Testis (tissue), 3 donors: ENCODE measurements around the gene DIDO1. TPM values are rescaled to one million over a fixed set of nuclear protein-coding genes. Genes with fewer than 3 reads are reported as not detected.

Experiments used
- DNase-seq: peaks from one replicate; pipeline ENCODE4 v3.0.0-alpha.2; 2019
- H3K27ac ChIP-seq, 2 donors: fragments of 200-600 bp; sonication (generic); one replicate each; pipeline ENCODE4 v1.5.1; 2019
- H3K27me3 ChIP-seq: fragments of 200-600 bp; sonication (generic); one replicate; pipeline ENCODE4 v1.5.1; 2019
- H3K36me3 ChIP-seq: fragments of 200-600 bp; sonication (generic); one replicate; pipeline ENCODE4 v1.5.1; 2017; ENCODE audit warnings: low read depth; ENCODE audit errors: missing control alignments
- H3K4me1 ChIP-seq: fragments of 200-600 bp; sonication (generic); one replicate; pipeline ENCODE4 v1.5.1; 2019
- H3K4me3 ChIP-seq, 2 donors: fragments of 200-600 bp; sonication (generic); one replicate each; pipeline ENCODE4 v1.5.1; 2017 to 2019
- H3K9me3 ChIP-seq: fragments of 200-600 bp; sonication (generic); one replicate; pipeline ENCODE4 v1.5.1; 2017
- POLR2A ChIP-seq: fragments of 450-650 bp; IDR thresholded peaks from one replicate; pipeline ENCODE4 v1.6.1; 2017; ENCODE audit warnings: antibody characterized with exemption, mild to moderate bottlenecking, moderate library complexity
- WGBS, 2 donors: methylation state at CpG; one replicate each; pipeline ENCODE4 v1.1.5; 2018; 5-methylcytosine and 5-hydroxymethylcytosine counted together
- intact Hi-C: fragments of 100-400 bp; cut with DNase I; formaldehyde crosslinking; loops from one replicate; pipeline ENCODE4 v1.15.1; 2023; ENCODE audit warnings: low total_unique reads
- polyA plus RNA-seq: library from polyadenylated mRNA; stranded (reverse); fragments of 350-450 nt; fragmentation: Illumina TruSeq; extraction: RNeasy Lipid Tissue Mini Kit (QIAGEN cat#74804); gene quantifications from one replicate; pipeline ENCODE4 v1.2.3, GENCODE V29; 2014; ENCODE audit warnings: low read depth, low replicate concordance; ENCODE audit not compliant: insufficient read depth
- total RNA-seq, 2 donors: library from RNA; depleted of rRNA; stranded (reverse); fragments of >200 nt; gene quantifications; one replicate each; pipeline ENCODE4 v1.2.3, GENCODE V29; 2016
- TF ChIP-seq, protein P1 (sequence below), 3 experiments: fragments of 450-650 bp in 2 of 3; fragments of 200-600 bp in 1 of 3; sonication (generic) in 1 of 3; IDR thresholded peaks; one replicate each; pipeline ENCODE4 v1.5.1; 2016 to 2019; ENCODE audit warnings: antibody characterized with exemption in 3 of 3, mild to moderate bottlenecking in 2 of 3, moderate library complexity in 1 of 3

Gene DIDO1
- total and polyA plus RNA-seq, 3 donors from 2014 or later = 50.5 to 99.7 (median 98.6) TPM

DNA sequence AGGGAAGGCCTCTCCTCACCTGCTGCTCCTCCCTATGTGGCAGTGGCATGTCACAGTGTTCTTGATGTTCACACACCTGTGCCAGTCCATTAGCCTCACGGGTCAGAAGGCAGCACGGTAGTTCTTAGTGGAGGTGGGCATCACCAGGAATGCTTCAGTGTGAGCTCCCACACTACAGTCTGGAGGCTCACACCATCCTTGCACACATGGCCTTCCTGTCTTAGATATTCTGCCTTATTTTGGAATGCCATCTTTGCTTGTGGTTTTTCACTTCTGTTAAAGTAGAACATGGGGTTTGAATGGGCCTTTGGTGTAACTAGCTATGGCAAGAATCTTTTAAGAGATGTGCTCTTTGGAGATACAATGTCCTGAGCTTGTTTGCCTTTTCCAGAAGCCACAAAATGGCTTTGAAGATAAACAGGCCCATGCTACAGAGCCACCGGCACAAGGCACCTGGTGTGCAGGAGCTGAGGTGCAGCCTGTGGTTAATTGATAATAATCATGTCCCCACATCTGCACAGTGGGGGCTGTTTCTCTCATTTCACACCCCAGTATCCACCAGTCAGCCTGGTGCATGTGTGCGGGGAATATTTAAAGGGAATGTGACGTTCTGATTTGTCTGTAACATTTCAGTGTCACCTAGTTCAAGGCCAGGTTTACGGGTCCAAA, 23.0 kb upstream of the DIDO1 start:
- H3K9me3 ChIP-seq = no peaks in the 10 kb centered on the region
- no peak overlapping the region for H3K27ac ChIP-seq
- peaks cover 33% of the 10 kb centered on the region for H3K4me1 ChIP-seq
- DNase-seq = no peak
- no peaks in the 10 kb centered on the region for H3K36me3 ChIP-seq
- 93 to 99% methylated on average over 6 of the region's 6 CpGs for WGBS, 2 donors
- intact Hi-C loops = no loop called here
- no peak overlapping the region for H3K4me3 ChIP-seq
- H3K27me3 ChIP-seq = no peaks in the 10 kb centered on the region
- TF ChIP-seq POLR2A = no peak
- TF ChIP-seq, protein P1, sequence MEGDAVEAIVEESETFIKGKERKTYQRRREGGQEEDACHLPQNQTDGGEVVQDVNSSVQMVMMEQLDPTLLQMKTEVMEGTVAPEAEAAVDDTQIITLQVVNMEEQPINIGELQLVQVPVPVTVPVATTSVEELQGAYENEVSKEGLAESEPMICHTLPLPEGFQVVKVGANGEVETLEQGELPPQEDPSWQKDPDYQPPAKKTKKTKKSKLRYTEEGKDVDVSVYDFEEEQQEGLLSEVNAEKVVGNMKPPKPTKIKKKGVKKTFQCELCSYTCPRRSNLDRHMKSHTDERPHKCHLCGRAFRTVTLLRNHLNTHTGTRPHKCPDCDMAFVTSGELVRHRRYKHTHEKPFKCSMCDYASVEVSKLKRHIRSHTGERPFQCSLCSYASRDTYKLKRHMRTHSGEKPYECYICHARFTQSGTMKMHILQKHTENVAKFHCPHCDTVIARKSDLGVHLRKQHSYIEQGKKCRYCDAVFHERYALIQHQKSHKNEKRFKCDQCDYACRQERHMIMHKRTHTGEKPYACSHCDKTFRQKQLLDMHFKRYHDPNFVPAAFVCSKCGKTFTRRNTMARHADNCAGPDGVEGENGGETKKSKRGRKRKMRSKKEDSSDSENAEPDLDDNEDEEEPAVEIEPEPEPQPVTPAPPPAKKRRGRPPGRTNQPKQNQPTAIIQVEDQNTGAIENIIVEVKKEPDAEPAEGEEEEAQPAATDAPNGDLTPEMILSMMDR (IDR thresholded peaks at IDR 0.05) = no peak

DNA sequence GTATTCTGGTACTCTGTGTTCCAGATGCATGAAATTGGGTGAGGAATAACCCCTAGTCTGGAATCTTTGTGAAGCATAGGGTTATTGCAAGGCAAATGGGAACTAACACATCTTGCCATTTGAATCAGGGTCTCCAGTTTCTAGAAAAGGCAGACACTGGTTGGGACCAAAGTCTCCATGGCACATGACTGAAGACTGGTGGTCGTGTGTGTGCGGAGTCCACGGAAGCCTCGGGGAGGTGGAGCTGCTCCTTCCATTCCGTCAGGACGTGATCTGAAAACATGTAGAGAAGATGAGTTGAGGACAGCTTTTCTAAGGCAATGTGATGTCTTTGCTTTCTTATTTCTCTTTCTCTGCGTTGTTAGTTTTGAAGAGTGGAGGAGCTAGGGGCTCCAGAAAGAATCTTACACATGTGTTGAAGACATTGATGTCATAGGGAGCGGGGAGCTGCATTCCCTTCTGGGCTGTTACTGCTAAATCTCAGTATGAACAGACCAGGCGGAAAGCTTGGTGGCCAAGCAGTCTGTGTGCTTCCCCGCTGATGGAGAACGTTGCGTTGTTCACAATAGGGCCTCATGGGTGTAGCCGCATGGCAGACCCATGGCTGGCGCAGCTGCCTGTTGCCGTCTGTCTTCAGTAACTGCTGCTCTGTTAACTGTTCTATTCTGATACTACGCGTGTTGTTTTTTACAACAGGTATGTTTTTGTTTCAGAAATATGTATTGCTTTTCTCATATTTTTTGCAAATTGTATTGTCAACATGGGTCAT, 21.4 kb upstream of the DIDO1 start:
- H3K4me1 ChIP-seq = peaks cover 19% of the 10 kb centered on the region
- DNase-seq = no peak
- peaks cover 3% of the 10 kb centered on the region for H3K36me3 ChIP-seq
- no peak overlapping the region for H3K4me3 ChIP-seq
- intact Hi-C loops = no loop called here
- no peak for TF ChIP-seq POLR2A
- no peak overlapping the region for H3K27ac ChIP-seq
- H3K9me3 ChIP-seq = no peaks in the 10 kb centered on the region
- WGBS, 2 donors = 92 to 95% methylated on average over 17 of the region's 17 CpGs
- no peaks in the 10 kb centered on the region for H3K27me3 ChIP-seq

DNA sequence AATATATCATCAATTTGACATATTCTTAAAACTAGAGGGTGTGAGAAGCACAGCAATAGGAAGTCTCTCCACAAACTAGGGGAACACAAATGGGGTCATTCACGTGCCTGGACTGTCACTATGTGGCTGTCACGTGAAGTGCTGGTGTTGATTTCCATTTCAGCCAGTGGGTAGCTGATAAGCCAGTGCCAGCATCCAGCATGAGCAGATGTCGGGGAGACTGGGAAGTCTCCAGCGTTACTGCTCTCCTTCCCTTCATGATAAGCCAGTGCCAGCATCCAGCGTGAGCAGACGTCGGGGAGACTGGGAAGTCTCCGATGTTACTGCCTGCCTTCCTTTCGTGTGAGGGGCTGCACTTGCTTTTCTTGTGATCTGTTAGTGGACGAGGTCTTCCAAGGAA, 20.6 kb upstream of the DIDO1 start:
- DNase-seq = peak; percentile 67
- H3K27me3 ChIP-seq = no peaks in the 10 kb centered on the region
- intact Hi-C loops = no loop called here
- TF ChIP-seq, protein P1 (IDR thresholded peaks at IDR 0.05) = no peak
- TF ChIP-seq POLR2A = no peak
- H3K4me1 ChIP-seq = peaks cover 12% of the 10 kb centered on the region
- H3K4me3 ChIP-seq = no peak overlapping the region
- H3K27ac ChIP-seq = no peak overlapping the region
- H3K9me3 ChIP-seq = no peaks in the 10 kb centered on the region
- WGBS, 2 donors = 33 to 38% methylated on average over 9 to 10 of the region's 10 CpGs
- peaks cover 3% of the 10 kb centered on the region for H3K36me3 ChIP-seq

DNA sequence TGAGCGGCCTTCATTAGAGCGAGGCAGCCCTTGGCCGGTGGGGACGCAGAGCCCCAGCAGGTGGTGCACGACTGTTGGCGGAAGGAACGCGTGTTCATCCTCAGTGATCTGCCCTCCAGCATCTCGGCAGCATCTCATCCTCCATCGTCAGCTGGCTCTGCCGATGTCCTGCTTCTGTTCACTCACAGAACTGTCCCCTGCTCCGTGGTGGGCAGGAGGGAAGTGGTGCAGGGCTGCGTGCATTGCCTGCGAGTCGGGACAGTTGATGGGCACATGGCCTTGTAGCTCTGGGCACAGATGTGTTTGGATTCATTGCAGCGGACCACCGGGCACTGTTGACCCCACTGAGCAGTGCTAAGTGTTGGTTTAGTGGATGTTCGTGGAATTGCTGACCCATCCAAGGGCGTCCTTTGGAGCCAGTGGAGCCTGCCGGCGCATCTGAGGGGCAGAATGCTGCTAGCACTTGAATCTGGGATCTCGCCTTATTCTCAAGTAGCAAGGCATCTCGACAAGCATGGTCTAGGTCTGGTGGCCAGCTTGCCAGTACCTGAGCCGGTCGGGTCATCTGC, 19.6 kb upstream of the DIDO1 start:
- H3K27ac ChIP-seq = no peak overlapping the region
- intact Hi-C loops = no loop called here
- no peaks in the 10 kb centered on the region for H3K27me3 ChIP-seq
- H3K36me3 ChIP-seq = peaks cover 3% of the 10 kb centered on the region
- TF ChIP-seq, protein P1 (IDR thresholded peaks at IDR 0.05) = no peak
- no peak for TF ChIP-seq POLR2A
- peaks cover 16% of the 10 kb centered on the region for H3K4me1 ChIP-seq
- WGBS, 2 donors = 91 to 92% methylated on average over 20 to 25 of the region's 25 CpGs
- DNase-seq = no peak
- no peaks in the 10 kb centered on the region for H3K9me3 ChIP-seq
- H3K4me3 ChIP-seq = no peak overlapping the region

DNA sequence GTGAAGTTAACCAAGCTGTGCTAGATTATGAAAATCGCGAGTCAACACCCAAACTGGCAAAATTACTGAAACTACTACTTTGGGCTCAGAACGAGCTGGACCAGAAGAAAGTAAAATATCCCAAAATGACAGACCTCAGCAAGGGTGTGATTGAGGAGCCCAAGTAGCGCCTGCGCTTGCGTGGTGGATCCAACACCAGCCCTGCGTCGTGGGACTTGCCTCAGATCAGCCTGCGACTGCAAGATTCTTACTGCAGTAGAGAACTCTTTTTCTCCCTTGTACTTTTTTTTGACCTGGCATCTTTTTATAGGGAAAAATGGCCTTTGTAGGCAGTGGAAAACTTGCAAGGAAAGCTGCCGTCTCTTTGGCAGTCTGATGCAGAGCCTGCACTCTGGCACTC, 18.4 kb upstream of the DIDO1 start:
- H3K9me3 ChIP-seq = no peaks in the 10 kb centered on the region
- H3K36me3 ChIP-seq = peaks cover 3% of the 10 kb centered on the region
- WGBS, 2 donors = 92 to 93% methylated on average over 10 of the region's 10 CpGs
- no peak for TF ChIP-seq POLR2A
- TF ChIP-seq, protein P1 (IDR thresholded peaks at IDR 0.05) = no peak
- no peaks in the 10 kb centered on the region for H3K27me3 ChIP-seq
- intact Hi-C loops = no loop called here
- H3K27ac ChIP-seq = no peak overlapping the region
- peaks cover 22% of the 10 kb centered on the region for H3K4me1 ChIP-seq
- H3K4me3 ChIP-seq = no peak overlapping the region
- DNase-seq = no peak
